HepG2 (cell line): ENCODE data around the gene ZNF782. TPM values are rescaled to one million over a fixed set of nuclear protein-coding genes. Genes with fewer than 3 reads are reported as not detected.

Experiments
- ARID2 ChIP-seq: sonication (generic); formaldehyde crosslinking; IDR thresholded peaks from 2 replicates; pipeline ENCODE4 v1.8.1; 2022; ENCODE audit warnings: mild to moderate bottlenecking, missing genetic modification reagents, borderline replicate concordance
- BCL6 ChIP-seq: IDR thresholded peaks from 2 replicates; pipeline ENCODE4 v1.6.1; 2016; ENCODE audit warnings: missing genetic modification reagents, missing compliant biosample characterization
- CBX5 ChIP-seq: sonication (generic); formaldehyde crosslinking; IDR thresholded peaks from 2 replicates; pipeline ENCODE4 v1.4.0; 2020; ENCODE audit warnings: missing genetic modification reagents, borderline replicate concordance
- EP300 ChIP-seq, 3 experiments: sonication (generic) in 1 of 3; formaldehyde crosslinking in 1 of 3; IDR thresholded peaks; 2 replicates each; pipeline versions ENCODE4 v1.5.1 to v1.6.1; 2011 to 2020; ENCODE audit warnings: low read depth in 2 of 3, low read length in 2 of 3, borderline replicate concordance in 1 of 3, improper control_type of control experiment in 1 of 3, mild to moderate bottlenecking in 1 of 3, missing genetic modification reagents in 1 of 3, moderate library complexity in 1 of 3
- GATA4 ChIP-seq: sonication (generic); IDR thresholded peaks from 2 replicates; pipeline ENCODE4 v1.6.1; 2016; ENCODE audit warnings: antibody characterized with exemption, low read depth, borderline replicate concordance
- KLF11 ChIP-seq: IDR thresholded peaks from 2 replicates; pipeline ENCODE4 v1.6.1; 2016; ENCODE audit warnings: missing compliant biosample characterization
- KMT2B ChIP-seq: IDR thresholded peaks from 2 replicates; pipeline ENCODE4 v1.6.1; 2016; ENCODE audit warnings: missing genetic modification reagents, missing compliant biosample characterization
- MTF2 ChIP-seq: sonication (generic); formaldehyde crosslinking; IDR thresholded peaks from 2 replicates; pipeline ENCODE4 v1.5.0; 2020; ENCODE audit warnings: missing genetic modification reagents, borderline replicate concordance
- NFE2L1 ChIP-seq: sonication (generic); formaldehyde crosslinking; IDR thresholded peaks from 2 replicates; pipeline ENCODE4 v1.4.0; 2020; ENCODE audit warnings: missing genetic modification reagents, mild to moderate bottlenecking, borderline replicate concordance
- POLR2G ChIP-seq: fragments of 200-400 bp; formaldehyde crosslinking; IDR thresholded peaks from 2 replicates; pipeline ENCODE4 v1.6.1; 2018; ENCODE audit warnings: mild to moderate bottlenecking, low read depth, low read length, moderate library complexity
- PPARG ChIP-seq: conservative IDR thresholded peaks from 2 replicates; pipeline ENCODE4 v1.6.1; 2016; ENCODE audit warnings: missing biosample characterization, missing genetic modification reagents
- PRDM15 ChIP-seq: sonication (generic); formaldehyde crosslinking; IDR thresholded peaks from 2 replicates; pipeline ENCODE4 v1.4.0; 2020; ENCODE audit warnings: missing genetic modification reagents
- REPIN1 ChIP-seq: sonication (generic); formaldehyde crosslinking; IDR thresholded peaks from 2 replicates; pipeline ENCODE4 v1.8.0; 2022; ENCODE audit warnings: missing genetic modification reagents, low read depth, mild to moderate bottlenecking, borderline replicate concordance
- SKI ChIP-seq: fragments of 450-650 bp; IDR thresholded peaks from one replicate; pipeline ENCODE4 v1.6.1; 2018; ENCODE audit warnings: mild to moderate bottlenecking; ENCODE audit not compliant: partially characterized antibody
- TARDBP ChIP-seq: sonication (generic); formaldehyde crosslinking; IDR thresholded peaks from 2 replicates; pipeline ENCODE4 v1.8.0; 2022; ENCODE audit warnings: mild to moderate bottlenecking, missing genetic modification reagents
- U2AF2 ChIP-seq: fragments of 200-400 bp; formaldehyde crosslinking; IDR thresholded peaks from 2 replicates; pipeline ENCODE4 v1.6.1; 2017; ENCODE audit warnings: low read depth, mild to moderate bottlenecking, low read length
- ZBTB21 ChIP-seq: sonication (generic); formaldehyde crosslinking; IDR thresholded peaks from 2 replicates; pipeline ENCODE4 v1.4.0; 2020; ENCODE audit warnings: missing genetic modification reagents
- ZBTB7A ChIP-seq: sonication (generic); formaldehyde crosslinking; IDR thresholded peaks from 2 replicates; pipeline ENCODE4 v1.8.0; 2022; ENCODE audit warnings: mild to moderate bottlenecking, missing genetic modification reagents
- ZNF468 ChIP-seq: sonication (generic); formaldehyde crosslinking; IDR thresholded peaks from 2 replicates; pipeline ENCODE4 v1.8.0; 2022; ENCODE audit warnings: mild to moderate bottlenecking, moderate library complexity, missing genetic modification reagents
- ZNF777 ChIP-seq: sonication (generic); formaldehyde crosslinking; IDR thresholded peaks from 2 replicates; pipeline ENCODE4 v1.4.0; 2020; ENCODE audit warnings: missing genetic modification reagents
- polyA plus RNA-seq, 8 experiments: library from polyadenylated mRNA; depleted of rRNA in 3 of 8; stranded (reverse) in 7 of 8; unstranded in 1 of 8; fragments of >200 nt; fragmentation: Illumina TruSeq in 4 of 8; extraction: Trizol in 4 of 8; gene quantifications; 2 replicates each; pipeline versions ENCODE4 v1.2.1 to v1.2.3, GENCODE V29; 2011 to 2016; ENCODE audit warnings: low read depth in 4 of 8, missing spikeins in 1 of 8, mixed read lengths in 1 of 8; ENCODE audit not compliant: insufficient read depth in 1 of 8
- total RNA-seq, 5 experiments: library from RNA; depleted of rRNA; stranded (reverse); fragments of >200 nt; fragmentation: Illumina TruSeq; extraction: Trizol; gene quantifications; 2 replicates each; pipeline ENCODE4 v1.2.3, GENCODE V29; 2016; ENCODE audit warnings: low read depth in 1 of 5
- TF ChIP-seq, protein P1 (sequence below): sonication (generic); formaldehyde crosslinking; conservative IDR thresholded peaks from 2 replicates; pipeline ENCODE4 v1.5.0; 2020; ENCODE audit warnings: missing genetic modification reagents
- TF ChIP-seq, protein P2 (sequence below): sonication (generic); formaldehyde crosslinking; IDR thresholded peaks from 2 replicates; pipeline ENCODE4 v1.5.0; 2020; ENCODE audit warnings: missing genetic modification reagents, mild to moderate bottlenecking, borderline replicate concordance

Gene ZNF782
- total and polyA plus RNA-seq, 2 of the 13 experiments (the other 11 are each of a cell fraction or from before 2014, with no cell fraction given) = 1.4 to 4.9 TPM

DNA sequence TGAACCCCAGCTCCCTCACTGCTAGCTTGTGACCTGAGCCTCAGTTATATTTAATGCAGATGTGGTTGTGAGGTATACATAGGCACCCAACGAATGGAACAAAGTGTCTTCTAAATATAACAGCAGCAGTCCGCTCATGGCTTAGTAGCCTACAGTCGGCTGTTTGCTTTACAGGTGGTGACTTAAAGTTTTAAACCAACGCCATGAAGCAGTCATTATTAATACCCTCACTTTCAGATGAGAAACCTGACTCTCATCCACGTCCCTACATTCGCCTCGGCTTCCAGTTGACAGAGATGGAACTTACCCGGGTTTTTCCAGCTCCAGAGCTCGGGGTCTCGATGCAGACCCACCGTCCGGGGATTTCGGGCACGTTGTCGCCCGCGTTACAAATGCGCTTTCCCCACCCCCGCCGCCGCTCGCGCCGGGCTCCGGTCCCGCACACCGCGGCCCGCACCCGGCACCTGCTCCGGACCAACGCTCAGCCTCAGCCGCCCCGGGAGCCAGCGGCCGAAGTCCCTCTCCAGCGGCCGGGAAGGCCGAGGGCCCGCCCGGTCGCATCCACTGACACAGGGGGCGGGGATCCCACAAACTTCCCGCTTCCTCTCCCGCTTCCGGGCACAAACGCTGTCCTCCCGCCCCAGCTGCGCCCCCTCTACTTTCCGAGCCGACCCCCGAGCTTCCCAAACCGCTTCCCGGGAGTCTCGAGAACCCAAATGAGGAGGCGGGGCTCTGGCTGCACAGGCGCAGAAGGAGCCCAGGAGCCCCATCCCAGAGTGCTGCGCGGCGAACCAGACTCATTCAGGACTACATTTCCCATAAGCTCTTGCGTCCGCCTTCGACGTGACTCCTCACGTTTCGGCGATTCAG lies at the start of gene ZNF782 (continued):
- peak; percentile 60; the same call in 1 of the 2 replicates for TF ChIP-seq TARDBP
- no peak for TF ChIP-seq U2AF2
- peak; percentile 91 for TF ChIP-seq ZNF777 (CRISPR knock-in tag)
- 0 out of 4 replicates have a peak, but pooled peaks of 1 of the 2 experiments have one; percentile 26 for TF ChIP-seq EP300 (IDR thresholded peaks at IDR 0.05; ENCODE audit: low read depth in 2 of 2, low read length in 2 of 2)
- no peak for TF ChIP-seq EP300 (CRISPR knock-in tag; IDR thresholded peaks at IDR 0.05; ENCODE audit: borderline replicate concordance)
- TF ChIP-seq BCL6 (CRISPR knock-in tag) = no peak
- TF ChIP-seq, protein P1, sequence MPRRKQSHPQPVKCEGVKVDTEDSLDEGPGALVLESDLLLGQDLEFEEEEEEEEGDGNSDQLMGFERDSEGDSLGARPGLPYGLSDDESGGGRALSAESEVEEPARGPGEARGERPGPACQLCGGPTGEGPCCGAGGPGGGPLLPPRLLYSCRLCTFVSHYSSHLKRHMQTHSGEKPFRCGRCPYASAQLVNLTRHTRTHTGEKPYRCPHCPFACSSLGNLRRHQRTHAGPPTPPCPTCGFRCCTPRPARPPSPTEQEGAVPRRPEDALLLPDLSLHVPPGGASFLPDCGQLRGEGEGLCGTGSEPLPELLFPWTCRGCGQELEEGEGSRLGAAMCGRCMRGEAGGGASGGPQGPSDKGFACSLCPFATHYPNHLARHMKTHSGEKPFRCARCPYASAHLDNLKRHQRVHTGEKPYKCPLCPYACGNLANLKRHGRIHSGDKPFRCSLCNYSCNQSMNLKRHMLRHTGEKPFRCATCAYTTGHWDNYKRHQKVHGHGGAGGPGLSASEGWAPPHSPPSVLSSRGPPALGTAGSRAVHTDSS (CRISPR knock-in tag) = no peak
- TF ChIP-seq REPIN1 = peak; percentile 74; the same call in 1 of the 2 replicates
- TF ChIP-seq ZBTB21 = no peak
- TF ChIP-seq SKI = no peak
- peak; percentile 29; the same call in 1 of the 2 replicates for TF ChIP-seq KLF11 (CRISPR knock-in tag)
- TF ChIP-seq KMT2B (CRISPR knock-in tag) = peak; percentile 78; the same call in 1 of the 2 replicates
- TF ChIP-seq NFE2L1 = no peak
- no peak for TF ChIP-seq PPARG
- peak; percentile 87 for TF ChIP-seq ZBTB7A
- TF ChIP-seq POLR2G = peak; percentile 79
- 0 out of 2 replicates have a peak, but pooled peaks have one; percentile 37 for TF ChIP-seq CBX5 (CRISPR knock-in tag)
- peak; percentile 57; the same call in 1 of the 2 replicates for TF ChIP-seq ARID2 (CRISPR knock-in tag)
- TF ChIP-seq ZNF468 = no peak
- no peak for TF ChIP-seq GATA4
- 0 out of 2 replicates have a peak, but pooled peaks have one; percentile 55 for TF ChIP-seq MTF2 (CRISPR knock-in tag)
- TF ChIP-seq, protein P2, sequence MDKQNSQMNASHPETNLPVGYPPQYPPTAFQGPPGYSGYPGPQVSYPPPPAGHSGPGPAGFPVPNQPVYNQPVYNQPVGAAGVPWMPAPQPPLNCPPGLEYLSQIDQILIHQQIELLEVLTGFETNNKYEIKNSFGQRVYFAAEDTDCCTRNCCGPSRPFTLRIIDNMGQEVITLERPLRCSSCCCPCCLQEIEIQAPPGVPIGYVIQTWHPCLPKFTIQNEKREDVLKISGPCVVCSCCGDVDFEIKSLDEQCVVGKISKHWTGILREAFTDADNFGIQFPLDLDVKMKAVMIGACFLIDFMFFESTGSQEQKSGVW (CRISPR knock-in tag) = no peak
- TF ChIP-seq PRDM15 (CRISPR knock-in tag) = 0 out of 2 replicates have a peak, but pooled peaks have one; percentile 58
